ENCODE data around the gene EPB42.
A peak's percentile ranks its signal among the peaks of the same experiment; 100 is the strongest.
"Not testable (repeated sequence)": the region's sequence is repeated elsewhere in the genome, so short reads cannot be mapped to it uniquely, and the experiment has no call there.

The EPB42 gene

DNA sequence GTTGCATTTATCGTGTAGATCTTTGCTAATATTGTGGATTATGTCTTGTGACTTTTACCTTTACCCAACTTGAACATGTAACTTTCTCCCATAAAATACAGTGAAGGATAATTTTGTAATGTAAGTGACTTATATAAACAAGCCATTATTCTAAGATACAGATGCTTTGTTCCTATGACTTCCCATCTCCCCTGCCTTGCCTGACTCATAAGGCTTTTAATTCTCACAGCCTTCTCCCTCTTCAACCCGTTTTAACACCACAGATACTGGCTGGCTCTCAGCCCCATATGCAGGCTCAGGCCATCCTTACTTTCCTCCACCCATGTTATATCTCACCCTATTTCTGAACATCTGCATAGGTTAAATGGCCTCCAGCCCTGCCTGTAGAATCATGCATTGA is 31.5 kb downstream of the EPB42 start:
- H3K4me3 ChIP-seq (ENCODE audit: low read depth, low read length), result no peak overlapping the region

DNA sequence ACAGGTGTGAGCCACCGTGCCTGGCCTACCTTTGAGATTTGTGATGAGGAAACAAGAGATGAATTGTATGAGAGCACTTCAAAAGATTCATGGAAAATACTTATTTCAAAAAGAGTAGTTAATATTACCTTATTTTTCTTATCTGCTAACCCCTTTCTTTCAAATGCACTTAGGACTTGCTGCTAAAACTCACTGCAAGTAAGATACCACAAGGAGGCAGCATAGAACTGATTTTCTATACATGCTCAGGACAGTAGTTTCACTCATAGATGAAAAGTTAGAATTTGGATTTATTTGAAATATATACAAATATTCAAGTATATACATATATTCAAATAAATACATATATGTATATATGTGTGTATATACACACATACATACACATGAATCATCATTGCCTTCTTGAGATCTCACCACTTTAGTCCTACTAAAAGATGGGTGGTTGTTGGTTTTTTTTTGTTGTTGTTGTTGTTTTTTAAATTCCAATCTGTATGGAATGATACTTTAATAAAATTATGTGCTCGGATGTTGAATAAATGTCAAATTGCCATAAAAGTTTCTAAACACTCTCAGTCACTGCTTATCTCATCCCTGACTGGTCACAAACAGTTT is 33.2 kb downstream of the EPB42 start:
- no peak overlapping the region for H3K4me3 ChIP-seq (ENCODE audit: low read depth, low read length)

GRCh38 chr15:43186003-43186353 is 34.8 kb downstream of the EPB42 start:
- H3K4me3 ChIP-seq (ENCODE audit: low read depth, low read length), result peak overlapping the region; percentile 83

- peak within 1 kb of the TSS; percentile 83 for H3K4me3 ChIP-seq (ENCODE audit: low read depth, low read length)
These were observed 35.4 kb downstream of the EPB42 start, which contains the start of gene CCNDBP1 for GRCh38 chr15:43185157-43186002. TSS of gene CCNDBP1 (plus strand) at chr15:43185403. CDS start at chr15:43185499, 96 bp downstream.

- no peak overlapping the region for H3K4me3 ChIP-seq (ENCODE audit: low read depth, low read length)
These were observed 36.3 kb downstream of the EPB42 start for GRCh38 chr15:43184407-43185124.

DNA sequence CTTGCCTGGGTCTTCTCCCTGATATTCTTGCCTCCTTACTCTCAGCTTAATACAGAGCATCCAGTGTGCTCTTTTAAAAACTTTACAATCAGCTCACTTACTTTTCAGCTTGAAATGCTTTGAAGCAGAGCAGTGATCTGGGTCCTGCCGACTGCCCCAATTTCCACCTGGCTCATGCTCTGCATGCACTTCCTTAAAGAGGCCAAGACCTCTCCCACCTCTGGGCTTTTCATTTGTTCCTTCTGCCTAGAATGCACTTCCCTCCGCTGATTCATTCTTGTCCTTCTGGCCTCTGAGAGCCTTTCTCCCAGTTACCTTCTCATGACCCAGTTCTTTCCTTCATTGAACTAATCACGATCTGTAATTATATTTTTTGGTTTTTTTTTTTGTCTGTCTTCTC is 37.5 kb downstream of the EPB42 start:
- no peak overlapping the region for H3K4me3 ChIP-seq (ENCODE audit: low read depth, low read length)

DNA sequence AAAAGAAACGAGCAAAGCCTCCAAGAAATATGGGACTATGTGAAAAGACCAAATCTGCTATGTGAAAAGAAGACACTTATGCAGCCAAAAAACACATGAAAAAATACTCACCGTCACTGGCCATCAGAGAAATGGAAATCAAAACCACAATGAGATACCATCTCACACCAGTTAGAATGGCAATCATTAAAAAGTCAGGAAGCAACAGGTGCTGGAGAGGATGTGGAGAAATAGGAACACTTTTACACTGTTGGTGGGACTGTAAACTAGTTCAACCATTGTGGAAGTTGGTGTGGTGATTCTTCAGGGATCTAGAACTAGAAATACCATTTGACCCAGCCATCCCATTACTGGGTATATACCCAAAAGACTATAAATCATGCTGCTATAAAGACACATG is 43.7 kb downstream of the EPB42 start:
- H3K4me3 ChIP-seq (ENCODE audit: low read depth, low read length), result not testable (repeated sequence)

DNA sequence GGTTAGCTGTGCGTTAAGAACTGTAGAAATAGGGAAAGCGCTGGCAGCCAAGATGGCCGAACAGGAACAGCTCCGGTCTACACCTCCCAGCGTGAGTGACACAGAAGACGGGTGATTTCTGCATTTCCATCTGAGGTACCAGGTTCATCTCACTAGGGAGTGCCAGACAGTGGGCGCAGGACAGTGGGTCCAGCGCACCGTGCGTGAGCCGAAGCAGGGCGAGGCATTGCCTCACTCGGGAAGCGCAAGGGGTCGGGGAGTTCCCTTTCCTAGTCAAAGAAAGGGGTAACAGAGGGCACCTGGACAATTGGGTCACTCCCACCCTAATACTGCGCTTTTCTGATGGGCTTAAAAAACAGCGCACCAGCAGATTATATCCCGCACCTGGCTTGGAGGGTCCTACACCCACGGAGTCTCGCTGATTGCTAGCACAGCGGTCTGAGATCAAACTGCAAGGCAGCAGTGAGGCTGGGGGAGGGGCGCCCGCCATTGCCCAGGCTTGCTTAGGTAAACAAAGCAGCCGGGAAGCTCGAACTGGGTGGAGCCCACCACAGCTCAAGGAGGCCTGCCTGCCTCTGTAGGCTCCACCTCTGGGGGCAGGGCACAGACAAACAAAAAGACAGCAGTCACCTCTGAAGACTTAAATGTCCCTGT is 45.0 kb downstream of the EPB42 start:
- H3K4me3 ChIP-seq (ENCODE audit: low read depth, low read length), result not testable (repeated sequence)

- H3K4me3 ChIP-seq (ENCODE audit: low read depth, low read length), result no peak overlapping the region
These were observed 50.9 kb downstream of the EPB42 start for GRCh38 chr15:43169888-43170287.

GRCh38 chr15:43168192-43169107 is 52.4 kb downstream of the EPB42 start:
- H3K4me3 ChIP-seq (ENCODE audit: low read depth, low read length), result no peak overlapping the region

- not testable (repeated sequence) for H3K4me3 ChIP-seq (ENCODE audit: low read depth, low read length)
These were observed 53.6 kb downstream of the EPB42 start for GRCh38 chr15:43167261-43167660.

GRCh38 chr15:43165801-43166325 is 55.0 kb downstream of the EPB42 start:
- H3K4me3 ChIP-seq (ENCODE audit: low read depth, low read length), result no peak overlapping the region

DNA sequence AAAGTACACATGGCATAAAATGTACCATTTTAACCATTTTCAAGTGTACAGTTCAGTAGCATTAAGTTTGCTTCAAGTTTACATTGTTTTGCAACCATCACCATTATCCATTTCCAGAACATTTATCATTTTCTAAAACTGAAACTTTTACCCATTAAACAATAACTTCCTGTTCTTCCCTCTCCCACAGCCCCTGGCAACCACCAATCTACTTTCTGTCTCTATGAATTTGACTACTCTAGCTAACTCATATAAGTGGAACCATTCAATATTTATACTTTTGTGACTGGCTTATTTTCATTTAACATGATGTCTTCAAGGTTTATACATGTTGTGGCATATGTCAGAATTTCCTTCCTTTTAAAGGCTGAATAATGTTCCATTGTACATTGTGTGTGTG is 67.5 kb downstream of the EPB42 start:
- no peak overlapping the region for H3K4me3 ChIP-seq (ENCODE audit: low read depth, low read length)

DNA sequence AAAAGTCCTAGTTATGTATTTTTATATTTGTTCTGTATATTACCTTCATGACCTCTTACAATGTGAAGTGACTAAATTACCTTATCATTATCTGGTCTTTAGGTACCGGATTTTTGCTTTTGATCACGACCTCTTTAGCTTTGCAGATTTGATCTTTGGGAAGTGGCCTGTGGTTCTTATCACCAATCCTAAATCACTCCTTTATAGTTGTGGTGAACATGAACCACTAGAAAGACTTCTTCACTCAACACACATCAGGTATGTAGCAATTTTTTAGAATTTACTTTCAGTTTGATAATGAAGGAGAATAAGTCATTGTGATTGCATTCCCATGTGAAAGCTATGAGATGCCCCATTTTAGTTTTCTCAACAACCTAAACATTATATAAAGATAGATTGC is 69.1 kb downstream of the EPB42 start:
- no peak overlapping the region for H3K4me3 ChIP-seq (ENCODE audit: low read depth, low read length)

DNA sequence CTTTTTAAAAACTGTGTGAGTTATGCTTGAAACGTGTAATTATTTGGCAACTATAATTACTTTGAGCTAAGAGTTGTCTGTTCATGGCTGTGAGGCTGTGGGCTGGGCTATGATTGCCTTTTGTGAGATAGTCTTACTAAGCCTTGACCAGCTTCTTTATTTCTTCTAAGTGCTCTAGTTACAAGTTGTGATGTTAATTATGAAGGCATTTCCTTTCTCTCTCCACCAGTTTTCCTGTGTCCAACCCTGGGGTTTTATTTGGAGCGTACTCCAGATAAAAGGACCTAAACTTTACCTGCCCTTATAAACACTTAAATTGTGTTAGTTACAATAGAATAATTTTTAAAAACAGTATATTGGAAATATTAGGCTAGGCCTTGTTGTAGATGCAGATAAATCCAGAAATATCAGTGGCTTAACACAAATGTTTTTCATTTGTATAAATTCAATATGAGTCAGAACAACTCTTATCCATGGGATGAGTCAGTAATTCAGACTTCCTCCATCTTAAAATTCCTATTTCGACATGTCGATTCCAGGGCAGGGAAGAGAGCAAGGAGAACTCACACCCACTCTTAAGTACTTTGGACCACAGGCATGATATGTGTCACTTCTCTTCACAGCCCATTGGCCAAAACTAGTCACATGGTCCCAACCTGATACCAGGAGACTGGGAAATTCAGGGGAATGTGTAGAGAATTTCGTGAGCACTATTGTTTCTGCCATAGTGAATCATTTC is 70.5 kb downstream of the EPB42 start:
- no peak overlapping the region for H3K4me3 ChIP-seq (ENCODE audit: low read depth, low read length)
